Stimulated activated CD8-positive, alpha-beta memory T cell treated with anti-CD3 and anti-CD28 coated beads, Interleukin-4, amount 100 ng/mL, for 1 hour (primary cell): ENCODE data around the gene BCORL1.
A peak's percentile ranks its signal among the peaks of the same experiment; 100 is the strongest.

Experiments
- DNase-seq, 2 donors: peaks; one replicate each; pipeline ENCODE4 v3.0.0-alpha.2; 2020; ENCODE audit warnings: low read depth in 2 of 2, low spot score in 1 of 2

Gene BCORL1

DNA sequence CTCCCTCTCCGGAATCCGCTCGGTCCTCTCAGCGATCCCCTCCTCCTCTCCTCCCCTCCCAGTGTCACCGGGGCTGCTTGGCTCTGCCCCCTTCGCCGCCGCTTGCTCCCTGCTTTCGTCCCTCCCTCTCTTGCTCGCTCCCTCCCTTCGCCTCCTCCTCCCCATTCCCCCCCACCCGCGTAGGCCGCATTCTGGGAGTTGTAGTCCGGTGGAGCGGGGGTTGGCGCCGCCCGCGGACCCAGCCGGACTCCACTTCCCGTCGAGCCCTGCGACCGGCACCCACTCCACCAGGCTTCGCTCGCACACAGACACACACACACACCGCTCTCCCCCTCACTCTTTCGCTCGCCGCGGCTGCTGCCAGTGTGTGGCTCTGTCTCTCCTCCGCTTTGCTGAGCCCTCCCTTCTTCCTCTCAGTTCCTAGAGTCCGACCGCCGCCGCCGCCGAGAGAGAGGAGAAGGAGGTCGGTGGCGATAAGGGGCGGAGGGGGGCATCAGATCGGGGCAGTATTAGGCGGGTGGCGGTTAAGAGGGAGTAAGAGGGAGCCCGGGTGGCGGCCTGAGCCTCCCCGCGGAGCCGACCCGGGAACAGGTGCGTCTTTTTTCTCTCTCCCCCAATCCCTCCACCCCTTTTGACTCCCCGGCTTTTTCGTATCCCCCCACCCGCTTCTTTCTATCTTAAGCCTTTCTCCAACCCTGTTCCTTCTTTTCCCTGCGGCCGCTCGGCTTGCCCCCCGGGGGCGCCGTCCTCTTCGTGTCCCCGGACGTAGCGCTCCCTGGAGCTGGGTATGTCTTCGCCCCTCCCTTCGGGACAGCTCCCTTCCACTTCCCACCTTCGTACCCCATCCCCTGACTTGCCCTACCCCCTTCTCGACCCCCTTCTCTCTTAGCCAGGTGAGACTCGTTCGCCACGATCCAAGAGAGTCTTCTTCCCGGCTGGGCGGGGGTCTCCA lies at the start of gene BCORL1:
Gene BCORL1, plus strand, starts transcription at position 336 of the 952 bp plus-strand sequence. CDS start 22,597 bp downstream, outside the sequence.
- DNase-seq, result peak; percentile 64 to 73

GRCh38 chrX:129932821-129933321 lies 49.6 kb upstream of the BCORL1 start:
- DNase-seq, result no peak

DNA sequence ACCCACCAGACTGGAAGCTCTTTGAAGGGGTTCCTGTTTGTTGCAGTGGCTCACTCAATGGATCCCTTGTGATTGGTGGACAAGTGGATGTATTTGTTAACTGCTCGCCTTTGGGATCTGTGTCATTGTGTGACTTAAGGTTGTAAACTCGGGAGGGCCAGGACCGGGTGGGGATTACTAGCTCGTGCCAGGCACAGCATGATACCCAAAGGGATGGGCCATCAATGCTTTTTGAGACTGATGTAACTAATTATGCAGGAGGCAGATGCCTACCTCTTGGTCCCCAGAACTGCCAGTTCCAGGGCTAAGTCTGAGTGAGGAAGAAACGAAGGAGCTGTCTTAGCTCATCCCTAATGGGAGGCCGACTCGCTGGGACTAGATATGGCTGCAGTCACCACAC lies 48.7 kb upstream of the BCORL1 start:
- no peak for DNase-seq

- no peak for DNase-seq
Measured at GRCh38 chrX:129934461-129934860, 48.0 kb upstream of the BCORL1 start.

- DNase-seq, result no peak
Measured at GRCh38 chrX:129934952-129935351, 47.5 kb upstream of the BCORL1 start.

- DNase-seq, result no peak
Measured at GRCh38 chrX:129938081-129938480, 44.4 kb upstream of the BCORL1 start.

DNA sequence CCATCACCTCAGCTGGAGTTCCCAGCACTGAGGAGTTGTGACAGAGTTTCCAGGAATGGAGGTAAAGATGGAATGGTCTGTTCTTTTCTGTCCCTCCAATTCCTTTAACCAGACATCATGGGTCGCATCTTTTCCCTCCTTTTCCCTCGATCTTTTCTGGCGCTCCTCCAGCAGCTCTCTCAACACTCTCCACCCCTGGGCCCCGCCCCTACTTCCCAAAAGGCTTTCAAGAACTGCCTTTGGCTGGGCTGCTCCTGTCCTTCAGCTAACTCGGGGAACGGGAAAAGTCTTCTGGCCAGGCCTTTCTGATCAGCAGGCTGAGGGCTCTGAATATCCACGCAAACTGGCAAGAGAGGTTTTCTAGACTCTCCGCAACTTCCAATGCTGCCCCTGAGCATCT lies 42.4 kb upstream of the BCORL1 start:
- no peak for DNase-seq

GRCh38 chrX:129940721-129941120 lies 41.7 kb upstream of the BCORL1 start:
- no peak for DNase-seq

DNA sequence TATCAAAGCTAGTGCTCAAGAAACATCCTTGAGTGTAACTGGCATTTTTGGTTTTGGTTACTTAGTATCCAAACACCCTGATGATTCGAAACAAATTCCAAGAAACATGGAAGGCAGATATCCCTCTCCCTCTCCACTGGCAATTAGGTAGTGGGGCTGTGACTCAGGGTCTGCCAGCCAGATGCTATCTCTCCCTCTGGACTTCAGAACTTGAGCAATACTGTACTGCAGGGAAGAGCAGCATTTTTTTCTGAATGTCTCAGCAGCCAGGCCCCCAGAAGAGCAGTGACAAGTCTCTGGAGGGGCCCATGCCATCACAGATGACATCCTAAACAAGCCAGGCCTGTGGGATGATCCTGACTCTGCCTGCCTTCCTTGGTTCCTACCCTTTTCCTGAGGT lies 37.3 kb upstream of the BCORL1 start:
- DNase-seq, result no peak

DNA sequence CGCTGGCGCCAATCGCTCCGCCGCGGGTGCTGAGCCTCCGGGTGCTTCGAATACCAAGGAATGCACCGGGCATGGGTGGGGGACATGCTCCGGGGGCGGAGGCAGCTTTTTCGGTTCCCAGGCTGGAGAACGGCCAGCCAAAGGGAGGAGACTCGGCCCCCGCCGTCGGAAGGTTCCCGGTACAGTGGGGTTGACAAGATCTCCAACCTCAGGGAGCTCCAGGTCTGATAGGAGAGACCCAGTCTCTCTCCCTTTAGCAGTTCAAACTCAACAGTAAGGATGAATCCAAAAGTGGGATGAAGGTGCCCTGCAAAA lies 29.1 kb upstream of the BCORL1 start:
- DNase-seq, result no peak

- no peak for DNase-seq
Measured at GRCh38 chrX:129953881-129954280, 28.6 kb upstream of the BCORL1 start.

DNA sequence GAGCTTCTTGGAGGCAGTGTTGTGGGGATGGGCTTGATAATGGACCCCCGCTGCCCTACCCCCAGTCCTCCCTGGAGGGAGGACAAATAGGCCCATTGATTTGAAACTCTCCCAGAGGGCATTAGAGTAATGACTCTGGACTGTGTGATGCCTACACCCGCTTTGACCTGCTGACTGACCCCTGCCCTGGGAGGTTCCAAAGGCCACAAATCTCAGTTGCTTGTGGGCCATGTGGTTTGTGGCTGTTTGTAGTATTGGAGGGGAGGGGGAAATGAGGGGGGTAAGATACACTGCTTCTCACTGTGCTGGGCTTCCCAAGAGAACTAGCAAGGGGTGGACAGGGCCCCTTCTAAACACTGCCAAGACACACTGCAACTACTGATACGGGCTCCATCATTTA lies 27.6 kb upstream of the BCORL1 start:
- DNase-seq, result no peak

GRCh38 chrX:129955682-129956081 lies 26.8 kb upstream of the BCORL1 start:
- DNase-seq, result no peak

DNA sequence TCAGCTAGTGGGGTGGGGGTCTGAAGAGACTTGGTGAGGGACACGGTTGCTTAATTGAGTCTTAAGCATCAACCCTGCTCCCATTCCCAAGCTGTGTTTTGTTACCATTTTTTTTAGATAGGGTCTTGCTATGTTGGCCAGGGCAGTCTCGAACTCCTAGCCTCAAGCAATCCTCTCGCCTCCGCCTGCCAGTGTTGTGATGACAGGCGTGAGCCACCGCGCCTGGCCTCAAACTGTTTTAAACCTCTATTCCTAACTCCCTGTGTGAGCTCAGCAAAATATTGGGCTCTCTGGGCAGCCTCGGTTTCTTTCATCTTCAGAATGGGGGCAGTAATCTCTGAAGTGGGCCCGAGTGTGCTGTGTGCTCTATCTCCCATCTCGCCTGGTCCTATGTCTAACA lies 26.3 kb upstream of the BCORL1 start:
- no peak for DNase-seq

DNA sequence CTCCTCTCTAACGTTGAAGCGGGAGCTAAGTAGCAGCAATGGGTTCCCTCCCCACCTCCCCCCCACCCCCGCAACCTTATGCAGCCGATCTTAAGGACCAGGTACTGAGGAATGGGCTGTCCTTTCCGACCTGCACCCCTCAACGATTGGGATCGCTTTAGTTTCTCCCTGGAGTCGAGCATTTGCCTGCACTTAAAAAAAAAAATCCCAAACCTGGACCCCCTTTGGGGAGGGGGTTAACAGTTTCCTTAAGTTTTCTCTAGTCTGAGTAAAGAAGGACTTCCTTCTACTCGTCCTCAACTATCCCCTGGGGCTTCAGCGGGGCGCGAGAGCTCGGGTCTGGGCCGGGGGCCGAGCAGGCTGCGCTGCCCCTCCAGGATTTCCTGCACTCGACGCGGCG lies 25.7 kb upstream of the BCORL1 start:
- DNase-seq, result no peak

- DNase-seq, result no peak
Measured at GRCh38 chrX:129957241-129958082, 25.0 kb upstream of the BCORL1 start.

DNA sequence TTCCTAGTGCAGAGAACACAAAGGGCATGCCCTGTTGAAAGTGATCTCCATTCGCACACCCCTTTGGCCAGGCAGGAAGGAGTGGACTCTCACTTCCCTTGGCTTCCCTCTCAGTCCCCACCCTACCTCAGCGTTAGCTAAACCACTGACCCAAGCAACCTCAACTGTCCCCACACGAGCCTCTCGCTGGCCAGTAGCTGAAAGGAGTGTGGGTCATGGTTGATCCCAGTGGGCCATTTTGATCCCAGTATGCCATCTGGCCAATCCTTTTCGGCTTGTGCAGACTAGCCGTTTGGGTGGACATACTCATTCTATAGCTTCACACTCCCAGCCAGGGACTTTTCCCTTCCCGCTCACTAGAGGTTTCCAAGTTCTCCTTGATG lies 24.4 kb upstream of the BCORL1 start:
- no peak for DNase-seq

DNA sequence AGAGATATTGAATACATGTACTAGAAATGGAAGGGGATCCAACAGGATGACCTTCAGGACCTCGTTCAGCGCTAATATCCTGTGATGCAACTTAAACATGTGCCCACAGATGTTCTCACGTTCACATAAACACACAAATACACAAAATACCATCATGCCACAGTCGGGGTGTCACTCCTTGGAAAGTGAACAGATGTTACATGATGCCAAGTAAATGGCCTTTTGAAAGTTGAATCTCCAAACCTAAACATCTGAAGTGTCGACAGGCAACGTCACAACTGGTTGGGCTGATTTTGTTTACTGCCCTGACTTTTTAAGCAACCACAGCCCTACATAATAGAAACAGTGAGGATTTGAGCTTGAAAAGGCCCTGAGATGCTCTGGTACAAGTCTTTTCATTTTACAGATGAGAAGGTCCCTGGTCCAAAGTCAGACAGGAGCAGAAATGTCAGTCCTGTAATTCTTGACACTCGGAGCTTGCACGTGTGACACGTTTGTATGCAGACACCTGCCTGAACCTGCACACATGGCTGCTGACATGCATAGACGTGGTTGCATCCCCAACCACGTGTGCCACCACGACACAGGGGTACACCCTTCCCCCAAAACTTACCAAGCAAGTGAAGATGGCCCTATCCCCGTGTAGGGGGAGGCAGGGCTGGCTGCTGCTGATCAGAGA lies 23.5 kb upstream of the BCORL1 start:
- no peak for DNase-seq

DNA sequence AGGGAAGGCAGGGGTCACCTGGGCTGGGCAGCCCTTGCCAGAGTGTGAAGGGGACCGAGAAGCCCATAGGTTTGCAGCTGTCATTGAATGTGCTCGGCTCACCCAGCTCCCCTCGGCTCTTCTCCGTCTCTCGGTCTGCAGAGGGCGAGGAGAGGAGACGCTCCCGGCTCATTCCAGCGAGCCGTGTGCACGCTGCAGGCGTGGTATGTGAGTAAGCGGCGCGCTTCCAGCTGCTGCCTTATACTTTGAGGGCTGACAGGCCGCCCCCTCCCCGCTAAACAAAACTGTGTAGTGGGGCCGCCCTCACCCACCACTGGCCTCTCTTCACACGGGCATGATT lies 23.0 kb upstream of the BCORL1 start:
- DNase-seq, result no peak

DNA sequence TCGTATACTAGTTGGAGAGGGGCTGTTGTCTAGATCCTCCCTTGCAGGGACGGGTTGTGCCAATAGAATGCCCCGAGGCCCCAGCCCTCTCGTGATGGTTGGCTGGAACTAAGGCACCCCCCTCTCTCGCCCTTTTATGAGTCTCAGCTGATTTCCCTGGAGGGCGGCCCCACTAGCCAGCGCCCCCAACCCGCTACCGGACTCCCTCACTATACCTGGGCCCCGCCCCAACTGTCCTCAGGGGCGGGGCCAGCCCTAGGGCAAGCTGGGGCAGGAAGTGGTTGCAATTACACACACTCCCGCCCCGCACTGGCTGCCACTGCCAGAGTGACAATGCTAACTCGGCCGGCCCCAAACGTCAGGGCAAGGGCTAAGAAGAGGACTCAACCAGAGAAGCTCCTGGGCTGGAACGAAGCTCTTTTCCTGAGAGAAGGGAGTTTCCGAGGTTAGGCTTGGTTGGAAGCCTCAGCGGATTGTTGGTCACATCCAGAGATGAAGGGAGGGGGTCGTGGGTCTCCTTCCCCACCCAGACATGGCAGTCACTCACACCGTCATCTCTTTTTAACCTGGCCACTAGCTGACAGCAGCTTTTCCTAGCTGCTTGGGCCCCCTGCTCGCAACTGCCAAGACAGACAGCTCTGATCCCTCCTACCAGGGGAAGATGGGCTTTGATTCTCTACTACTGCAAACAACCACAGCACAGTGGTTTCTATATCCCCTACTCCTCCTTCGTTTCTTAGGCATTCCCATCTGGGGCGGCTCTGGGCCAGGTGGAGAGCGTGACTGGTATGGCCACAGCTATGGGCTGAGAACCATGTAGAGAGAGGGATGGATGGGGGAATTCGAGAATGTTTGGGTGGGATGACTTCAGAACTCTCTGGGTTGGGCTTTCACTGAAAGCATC lies 21.0 kb upstream of the BCORL1 start:
- no peak for DNase-seq

DNA sequence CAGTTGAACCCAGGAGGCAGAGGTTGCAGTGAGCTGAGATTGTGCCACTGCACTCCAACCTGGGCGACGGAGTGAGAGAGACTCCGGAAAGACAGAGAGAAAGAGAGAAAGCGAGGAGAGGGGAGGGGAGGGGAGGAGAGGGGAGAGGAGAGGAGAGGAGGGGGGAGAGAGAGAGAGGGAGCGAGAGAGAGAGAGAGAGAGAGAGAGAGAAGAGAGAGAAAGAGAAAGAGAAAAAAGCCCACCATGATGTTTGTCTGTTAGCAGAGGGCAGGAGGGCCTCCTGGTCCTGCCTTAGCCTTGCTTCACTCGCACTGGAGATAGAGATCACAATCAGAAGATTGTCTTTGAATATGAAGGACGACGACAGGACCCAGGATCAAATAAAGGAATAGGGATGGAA lies 18.7 kb upstream of the BCORL1 start:
- DNase-seq, result no peak
